ENCODE results near the gene SLC4A5.
"Not testable (repeated sequence)": the region's sequence is repeated elsewhere in the genome, so short reads cannot be mapped to it uniquely, and the experiment has no call there.

The SLC4A5 gene

GRCh38 chr2:74194799-74195198 lies 148.4 kb downstream of the SLC4A5 start:
- no peak for DNase-seq

GRCh38 chr2:74191596-74192380 lies 151.4 kb downstream of the SLC4A5 start:
- no peak for DNase-seq

- DNase-seq: no peak
Observed at GRCh38 chr2:74188696-74189095, 154.5 kb downstream of the SLC4A5 start.

- DNase-seq: peak; percentile 38
Observed at GRCh38 chr2:74188018-74188601, 155.1 kb downstream of the SLC4A5 start.

- DNase-seq: not testable (repeated sequence)
Observed at GRCh38 chr2:74186706-74187105, 156.5 kb downstream of the SLC4A5 start.

GRCh38 chr2:74186038-74186437 lies 157.2 kb downstream of the SLC4A5 start:
- no peak for DNase-seq

- no peak for DNase-seq
Observed at GRCh38 chr2:74183878-74184277, 159.3 kb downstream of the SLC4A5 start.

- no peak for DNase-seq
Observed at GRCh38 chr2:74181739-74182138, 161.5 kb downstream of the SLC4A5 start.

GRCh38 chr2:74179063-74179865 lies 164.0 kb downstream of the SLC4A5 start:
- DNase-seq: no peak

GRCh38 chr2:74178211-74179062 lies 164.8 kb downstream of the SLC4A5 start, which contains the start of gene MOB1A:
MOB1A (minus strand) TSS chr2:74178879; CDS start chr2:74178674, 205 bp downstream.
- DNase-seq: peak; percentile 95

- DNase-seq: no peak
Observed at GRCh38 chr2:74177696-74178095, 165.5 kb downstream of the SLC4A5 start.

GRCh38 chr2:74174909-74175308 lies 168.3 kb downstream of the SLC4A5 start:
- DNase-seq: no peak

- DNase-seq: no peak
Observed at GRCh38 chr2:74168739-74169138, 174.5 kb downstream of the SLC4A5 start.

Data from NCI-H1105 treated with DMSO at 0.1 percent for 48 hours (cell line).